Kasumi-1 (cell line): Measurements from ENCODE around the gene HINT3.
A peak's percentile ranks its signal among the peaks of the same experiment; 100 is the strongest.
"Not testable (repeated sequence)": the region's sequence is repeated elsewhere in the genome, so short reads cannot be mapped to it uniquely, and the experiment has no call there.

Source experiments
- DNase-seq, 2 experiments: peaks; one replicate each; lab custom pipeline; 2025; lab: John Stamatoyannopoulos, UW

The HINT3 gene

GRCh38 chr6:125956506-125957390, at the start of gene HINT3:
Gene HINT3 (plus strand): TSS chr6:125956770. CDS start chr6:125956978, 208 bp downstream.
- DNase-seq: peak; percentile 95

GRCh38 chr6:125910527-125910926, 46.0 kb upstream of the HINT3 start:
- DNase-seq: no peak

- not testable (repeated sequence) for DNase-seq
Observed at GRCh38 chr6:125911051-125911451, 45.5 kb upstream of the HINT3 start.

- DNase-seq: not testable (repeated sequence)
Observed at GRCh38 chr6:125912430-125912829, 44.1 kb upstream of the HINT3 start.

- DNase-seq: no peak
Observed at GRCh38 chr6:125913145-125913544, 43.4 kb upstream of the HINT3 start.

- no peak for DNase-seq
Observed at GRCh38 chr6:125913864-125914351, 42.7 kb upstream of the HINT3 start.

GRCh38 chr6:125918230-125918629, 38.3 kb upstream of the HINT3 start:
- no peak for DNase-seq

GRCh38 chr6:125918681-125919566, 37.6 kb upstream of the HINT3 start:
- peak; percentile 88 to 92 for DNase-seq

- no peak for DNase-seq
Observed at GRCh38 chr6:125919618-125920017, 37.0 kb upstream of the HINT3 start.

- no peak for DNase-seq
Observed at GRCh38 chr6:125922322-125922860, 34.2 kb upstream of the HINT3 start.

GRCh38 chr6:125923366-125923877, 33.1 kb upstream of the HINT3 start:
- DNase-seq: no peak

- no peak for DNase-seq
Observed at GRCh38 chr6:125924169-125924568, 32.4 kb upstream of the HINT3 start.

GRCh38 chr6:125924697-125925358, 31.7 kb upstream of the HINT3 start:
- DNase-seq: no peak

GRCh38 chr6:125926711-125927110, 29.9 kb upstream of the HINT3 start:
- DNase-seq: no peak

- no peak for DNase-seq
Observed at GRCh38 chr6:125927761-125928160, 28.8 kb upstream of the HINT3 start.

GRCh38 chr6:125930765-125931418, 25.7 kb upstream of the HINT3 start:
- no peak for DNase-seq

- no peak for DNase-seq
Observed at GRCh38 chr6:125931733-125932450, 24.7 kb upstream of the HINT3 start.

- no peak for DNase-seq
Observed at GRCh38 chr6:125932451-125932795, 24.1 kb upstream of the HINT3 start.

GRCh38 chr6:125935520-125935919, 21.1 kb upstream of the HINT3 start:
- not testable (repeated sequence) for DNase-seq

GRCh38 chr6:125939026-125939425, 17.5 kb upstream of the HINT3 start:
- DNase-seq: no peak
